Choroid plexus epithelial cell (primary cell): ENCODE data around the gene WHAMM.
A peak's percentile ranks its signal among the peaks of the same experiment; 100 is the strongest.
"Not testable (repeated sequence)": the region's sequence is repeated elsewhere in the genome, so short reads cannot be mapped to it uniquely, and the experiment has no call there.

Experiments used
- DNase-seq: peaks from one replicate; pipeline ENCODE4 v3.0.0-alpha.2; 2010; ENCODE audit warnings: low read depth
- H3K4me3 ChIP-seq: 2 replicates; pipeline ENCODE4 v1.5.1; 2011; ENCODE audit warnings: low read depth, mild to moderate bottlenecking, control low read depth, low read length, moderate library complexity
- TF ChIP-seq, protein P1 (sequence below): conservative IDR thresholded peaks from 2 replicates; pipeline ENCODE4 v1.5.1; 2011; ENCODE audit warnings: low read depth, mild to moderate bottlenecking, control low read depth, inconsistent platforms, low read length, moderate library complexity

The WHAMM gene

GRCh38 chr15:82809308-82810060 lies at the start of gene WHAMM:
Gene WHAMM (plus strand): TSS chr15:82809628. CDS start chr15:82809727, 99 bp downstream.
- TF ChIP-seq, protein P1, sequence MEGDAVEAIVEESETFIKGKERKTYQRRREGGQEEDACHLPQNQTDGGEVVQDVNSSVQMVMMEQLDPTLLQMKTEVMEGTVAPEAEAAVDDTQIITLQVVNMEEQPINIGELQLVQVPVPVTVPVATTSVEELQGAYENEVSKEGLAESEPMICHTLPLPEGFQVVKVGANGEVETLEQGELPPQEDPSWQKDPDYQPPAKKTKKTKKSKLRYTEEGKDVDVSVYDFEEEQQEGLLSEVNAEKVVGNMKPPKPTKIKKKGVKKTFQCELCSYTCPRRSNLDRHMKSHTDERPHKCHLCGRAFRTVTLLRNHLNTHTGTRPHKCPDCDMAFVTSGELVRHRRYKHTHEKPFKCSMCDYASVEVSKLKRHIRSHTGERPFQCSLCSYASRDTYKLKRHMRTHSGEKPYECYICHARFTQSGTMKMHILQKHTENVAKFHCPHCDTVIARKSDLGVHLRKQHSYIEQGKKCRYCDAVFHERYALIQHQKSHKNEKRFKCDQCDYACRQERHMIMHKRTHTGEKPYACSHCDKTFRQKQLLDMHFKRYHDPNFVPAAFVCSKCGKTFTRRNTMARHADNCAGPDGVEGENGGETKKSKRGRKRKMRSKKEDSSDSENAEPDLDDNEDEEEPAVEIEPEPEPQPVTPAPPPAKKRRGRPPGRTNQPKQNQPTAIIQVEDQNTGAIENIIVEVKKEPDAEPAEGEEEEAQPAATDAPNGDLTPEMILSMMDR: no peak
- peak; percentile 99 for DNase-seq
- peak within 1 kb of the TSS; percentile 98 for H3K4me3 ChIP-seq

- no peak overlapping the region for H3K4me3 ChIP-seq
- TF ChIP-seq, protein P1: no peak
- DNase-seq: no peak
Observed at GRCh38 chr15:82763361-82764116, 45.9 kb upstream of the WHAMM start.

- no peak overlapping the region for H3K4me3 ChIP-seq
- TF ChIP-seq, protein P1: no peak
- no peak for DNase-seq
Observed at GRCh38 chr15:82764117-82764490, 45.3 kb upstream of the WHAMM start.

- TF ChIP-seq, protein P1: no peak
- DNase-seq: no peak
- H3K4me3 ChIP-seq: no peak overlapping the region
Observed at GRCh38 chr15:82764740-82765139, 44.7 kb upstream of the WHAMM start.

- H3K4me3 ChIP-seq, DNase-seq: not testable (repeated sequence)
Observed at GRCh38 chr15:82766201-82766600, 43.2 kb upstream of the WHAMM start.

- H3K4me3 ChIP-seq: no peak overlapping the region
- DNase-seq: no peak
- TF ChIP-seq, protein P1: no peak
Observed at GRCh38 chr15:82767163-82767829, 42.1 kb upstream of the WHAMM start.

DNA sequence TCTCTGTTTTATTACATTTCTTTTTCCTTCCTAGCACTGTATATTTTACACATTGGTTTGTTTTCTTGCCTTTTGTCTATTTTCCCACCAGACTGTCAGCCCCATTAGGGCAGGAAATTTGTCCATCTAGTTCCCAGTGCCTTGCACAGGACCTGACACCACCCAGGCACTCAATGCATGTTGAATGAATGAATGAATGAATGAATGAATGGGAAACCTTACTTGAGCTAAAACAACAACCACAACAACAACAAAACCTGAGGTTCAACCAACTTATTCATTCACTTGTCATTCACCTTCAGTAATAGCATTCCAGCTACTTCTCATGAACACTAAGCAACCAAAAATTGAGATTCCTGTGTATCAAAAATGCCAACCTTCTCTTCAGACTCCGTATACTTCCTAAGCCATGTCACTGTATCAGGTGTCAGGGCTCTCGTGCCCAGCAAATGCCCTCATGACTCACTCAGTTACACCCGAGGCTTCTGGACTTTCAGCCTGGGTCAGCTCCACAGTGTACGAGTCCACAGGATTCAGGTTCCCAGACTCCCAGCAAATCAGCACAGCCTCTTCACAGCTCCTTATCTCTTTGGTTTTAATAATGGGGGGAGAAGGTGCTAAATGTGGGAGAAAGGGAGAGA lies 40.9 kb upstream of the WHAMM start:
- peak; percentile 16 for DNase-seq

More for the DNA sequence above, 40.9 kb upstream of the WHAMM start:
- TF ChIP-seq, protein P1: no peak
- H3K4me3 ChIP-seq: no peak overlapping the region
